ENCODE measurements around the gene IFT25. TPM values are rescaled to one million over a fixed set of nuclear protein-coding genes. Genes with fewer than 3 reads are reported as not detected.
A peak's percentile ranks its signal among the peaks of the same experiment; 100 is the strongest.

IFT25 gene
- total and polyA plus RNA-seq, 2 experiments from 2014 or later, result 27.4 to 69.0 TPM

DNA sequence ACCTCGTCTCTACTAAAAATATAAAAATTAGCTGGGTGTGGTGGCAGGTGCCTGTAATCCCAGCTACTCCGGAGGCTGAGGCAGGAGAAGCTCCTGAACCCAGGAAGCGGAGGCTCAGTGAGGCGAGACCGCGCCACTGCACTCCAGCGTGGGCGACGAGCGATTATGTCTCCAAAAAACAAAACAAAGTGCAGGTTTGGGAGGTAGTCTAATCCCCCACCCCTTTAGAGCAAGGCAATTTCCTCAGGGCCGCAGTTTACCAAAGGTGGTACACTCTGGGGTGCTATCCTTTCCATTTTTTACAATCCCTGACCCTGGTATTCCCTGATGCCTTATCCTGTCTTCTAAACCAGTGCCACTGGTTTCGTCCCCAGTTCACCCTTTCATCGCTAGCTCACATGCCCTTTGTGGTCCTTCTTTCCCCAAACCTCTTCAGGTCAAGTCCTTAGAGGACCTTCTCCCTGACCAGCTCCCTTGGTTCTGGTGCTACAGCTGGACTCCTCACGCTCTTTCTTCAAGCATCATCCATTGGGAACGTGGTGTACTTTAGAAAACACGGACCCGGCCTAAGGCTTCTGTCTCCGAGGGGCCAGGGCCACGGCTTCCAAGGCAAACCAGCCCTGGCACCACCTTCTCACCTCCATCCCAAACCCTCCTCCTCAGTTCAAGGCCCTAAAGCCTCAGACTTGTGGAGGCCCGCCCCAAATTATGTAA is 873 bp downstream of the IFT25 start:
- H3K4me3 ChIP-seq, result peak overlapping the region; percentile 65
- TF ChIP-seq EZH2phosphoT487 (IDR thresholded peaks at IDR 0.05; ENCODE audit: low read depth, severe bottlenecking, unreplicated experiment) (no peak), EZH2 (IDR thresholded peaks at IDR 0.05; ENCODE audit: borderline replicate concordance) (no peak)
- TF ChIP-seq, protein P1, sequence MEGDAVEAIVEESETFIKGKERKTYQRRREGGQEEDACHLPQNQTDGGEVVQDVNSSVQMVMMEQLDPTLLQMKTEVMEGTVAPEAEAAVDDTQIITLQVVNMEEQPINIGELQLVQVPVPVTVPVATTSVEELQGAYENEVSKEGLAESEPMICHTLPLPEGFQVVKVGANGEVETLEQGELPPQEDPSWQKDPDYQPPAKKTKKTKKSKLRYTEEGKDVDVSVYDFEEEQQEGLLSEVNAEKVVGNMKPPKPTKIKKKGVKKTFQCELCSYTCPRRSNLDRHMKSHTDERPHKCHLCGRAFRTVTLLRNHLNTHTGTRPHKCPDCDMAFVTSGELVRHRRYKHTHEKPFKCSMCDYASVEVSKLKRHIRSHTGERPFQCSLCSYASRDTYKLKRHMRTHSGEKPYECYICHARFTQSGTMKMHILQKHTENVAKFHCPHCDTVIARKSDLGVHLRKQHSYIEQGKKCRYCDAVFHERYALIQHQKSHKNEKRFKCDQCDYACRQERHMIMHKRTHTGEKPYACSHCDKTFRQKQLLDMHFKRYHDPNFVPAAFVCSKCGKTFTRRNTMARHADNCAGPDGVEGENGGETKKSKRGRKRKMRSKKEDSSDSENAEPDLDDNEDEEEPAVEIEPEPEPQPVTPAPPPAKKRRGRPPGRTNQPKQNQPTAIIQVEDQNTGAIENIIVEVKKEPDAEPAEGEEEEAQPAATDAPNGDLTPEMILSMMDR (IDR thresholded peaks at IDR 0.05; ENCODE audit: poor library complexity), result no peak
- H2AFZ ChIP-seq, result peak overlapping the region; percentile 74
- peaks cover 17% of the 10 kb centered on the region for H3K4me1 ChIP-seq (ENCODE audit: insufficient read depth)
- no peaks in the 10 kb centered on the region for H3K9me3 ChIP-seq (ENCODE audit: low read depth)
- peaks cover 84% of the 10 kb centered on the region for H3K79me2 ChIP-seq
- H3K27me3 ChIP-seq, result no peaks in the 10 kb centered on the region
- no peak for DNase-seq (ENCODE audit: low spot score)
- H4K20me1 ChIP-seq (ENCODE audit: insufficient read depth, poor library complexity, severe bottlenecking), result peaks cover 7% of the 10 kb centered on the region
- H3K9me2 ChIP-seq (replicated peaks; ENCODE audit: insufficient read depth), result no peaks in the 10 kb centered on the region
- H3K36me3 ChIP-seq (replicated peaks; ENCODE audit: insufficient read depth, low read depth), result no peaks in the 10 kb centered on the region
- 72% methylated on average over 20 of the region's 20 CpGs for WGBS (ENCODE audit: low lambda C conversion rate, missing lambda C conversion rate)
- H3K4me2 ChIP-seq, result peak overlapping the region; percentile 87
- peak overlapping the region; percentile 84 for H3K27ac ChIP-seq

DNA sequence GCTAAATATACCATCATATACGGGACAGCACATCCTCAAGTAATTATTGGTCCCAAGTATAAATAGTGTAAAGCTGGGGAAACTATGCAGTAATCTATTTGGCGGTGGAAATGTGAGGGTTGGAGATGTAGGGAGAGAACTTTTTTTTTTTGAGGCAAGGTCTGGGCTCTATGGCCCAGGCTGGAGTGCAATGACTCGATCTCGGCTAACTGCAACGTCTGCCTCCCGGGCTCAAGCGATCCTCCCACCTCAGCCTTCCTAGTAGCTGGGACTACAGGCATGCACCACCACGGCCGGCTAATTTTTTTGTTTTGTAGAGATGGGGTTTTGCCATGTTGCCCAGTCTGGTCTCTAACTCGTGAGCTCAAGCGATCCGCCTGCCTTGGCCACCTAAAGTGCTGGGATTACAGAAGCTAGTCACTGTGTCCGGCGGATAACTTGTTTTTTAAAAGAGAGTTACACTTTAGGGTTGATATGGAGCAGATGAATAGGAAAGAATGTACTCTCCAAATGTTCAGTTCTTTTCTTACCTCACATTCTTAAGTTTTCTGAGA is 1.9 kb downstream of the IFT25 start:
- Histone ChIP-seq H3K79me2 (peaks cover 73% of the 10 kb centered on the region), H3K4me3 (no peak overlapping the region), H3K4me2 (no peak overlapping the region), H3K9me3 (ENCODE audit: low read depth) (no peaks in the 10 kb centered on the region), H3K27me3 (no peaks in the 10 kb centered on the region), H3K27ac (no peak overlapping the region), H3K36me3 (replicated peaks; ENCODE audit: insufficient read depth, low read depth) (no peaks in the 10 kb centered on the region), H4K20me1 (ENCODE audit: insufficient read depth, poor library complexity, severe bottlenecking) (peaks cover 2% of the 10 kb centered on the region), H2AFZ (no peak overlapping the region), H3K9me2 (replicated peaks; ENCODE audit: insufficient read depth) (no peaks in the 10 kb centered on the region), H3K4me1 (ENCODE audit: insufficient read depth) (peaks cover 17% of the 10 kb centered on the region)
- DNase-seq (ENCODE audit: low spot score), result no peak
- TF ChIP-seq, protein P1 (IDR thresholded peaks at IDR 0.05; ENCODE audit: poor library complexity), result no peak
- no peak for TF ChIP-seq EZH2phosphoT487 (IDR thresholded peaks at IDR 0.05; ENCODE audit: low read depth, severe bottlenecking, unreplicated experiment)
- TF ChIP-seq EZH2 (IDR thresholded peaks at IDR 0.05; ENCODE audit: borderline replicate concordance), result no peak
- 97% methylated on average over 14 of the region's 14 CpGs for WGBS (ENCODE audit: low lambda C conversion rate, missing lambda C conversion rate)

DNA sequence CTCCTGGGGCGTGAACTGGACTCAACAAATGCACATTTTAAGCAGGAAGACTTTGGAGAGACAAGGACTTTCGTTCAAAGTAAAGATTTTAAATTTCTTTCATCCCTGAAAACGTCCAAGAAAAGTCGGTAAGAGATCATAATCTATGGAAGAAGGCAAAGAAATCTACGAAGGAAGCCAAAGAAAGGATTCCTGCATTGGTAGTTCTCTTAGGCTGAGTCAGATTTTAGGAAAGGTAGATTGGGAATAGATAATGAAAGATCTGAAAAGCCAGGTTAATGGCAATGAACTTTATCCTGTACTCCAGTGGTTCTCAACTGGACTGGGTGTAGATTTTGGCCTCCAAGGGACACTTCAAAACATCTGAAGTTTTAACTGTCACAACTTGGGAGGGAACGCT is 2.4 kb downstream of the IFT25 start:
- no peak overlapping the region for H2AFZ ChIP-seq
- H3K4me1 ChIP-seq (ENCODE audit: insufficient read depth), result peaks cover 16% of the 10 kb centered on the region
- peaks cover 68% of the 10 kb centered on the region for H3K79me2 ChIP-seq
- TF ChIP-seq EZH2 (IDR thresholded peaks at IDR 0.05; ENCODE audit: borderline replicate concordance), result no peak
- no peak for TF ChIP-seq EZH2phosphoT487 (IDR thresholded peaks at IDR 0.05; ENCODE audit: low read depth, severe bottlenecking, unreplicated experiment)
- TF ChIP-seq, protein P1 (IDR thresholded peaks at IDR 0.05; ENCODE audit: poor library complexity), result no peak
- no peak overlapping the region for H3K4me2 ChIP-seq
- H4K20me1 ChIP-seq (ENCODE audit: insufficient read depth, poor library complexity, severe bottlenecking), result no peaks in the 10 kb centered on the region
- H3K27me3 ChIP-seq, result no peaks in the 10 kb centered on the region
- H3K4me3 ChIP-seq, result no peak overlapping the region
- DNase-seq (ENCODE audit: low spot score), result no peak
- 94% methylated on average over 6 of the region's 6 CpGs for WGBS (ENCODE audit: low lambda C conversion rate, missing lambda C conversion rate)
- H3K9me2 ChIP-seq (replicated peaks; ENCODE audit: insufficient read depth), result no peaks in the 10 kb centered on the region
- no peak overlapping the region for H3K27ac ChIP-seq
- no peaks in the 10 kb centered on the region for H3K9me3 ChIP-seq (ENCODE audit: low read depth)
- no peaks in the 10 kb centered on the region for H3K36me3 ChIP-seq (replicated peaks; ENCODE audit: insufficient read depth, low read depth)
